GM23338 (cell line): Measurements from ENCODE around the gene ZBTB24. TPM values are rescaled to one million over a fixed set of nuclear protein-coding genes. Genes with fewer than 3 reads are reported as not detected.

Source experiments
- ATAC-seq: fragments of 200-7000 bp; cut with Tn5 transposase; 3 replicates; pipeline ENCODE4 v1.9.1; 2020
- DNase-seq: peaks from one replicate; pipeline ENCODE4 v3.0.0-alpha.2; 2015; ENCODE audit warnings: low spot score
- H2AFZ ChIP-seq: fragments of 200-600 bp; sonication (generic); 2 replicates; pipeline ENCODE4 v1.8.0; 2016; ENCODE audit warnings: antibody characterized with exemption, mild to moderate bottlenecking, moderate library complexity
- H3F3A ChIP-seq: fragments of 200-600 bp; sonication (generic); replicated peaks from 2 replicates; pipeline ENCODE4 v1.8.0; 2017; ENCODE audit warnings: antibody characterized with exemption, mixed run types, low read depth
- H3K27ac ChIP-seq: fragments of 200-600 bp; sonication (generic); 2 replicates; pipeline ENCODE4 v1.6.1; 2016; ENCODE audit warnings: low read depth
- H3K27me3 ChIP-seq: fragments of 200-600 bp; sonication (generic); 2 replicates; pipeline ENCODE4 v1.8.0; 2016; ENCODE audit warnings: mild to moderate bottlenecking, mixed run types, moderate library complexity; ENCODE audit not compliant: insufficient read depth
- H3K36me3 ChIP-seq: fragments of 200-600 bp; sonication (generic); 2 replicates; pipeline ENCODE4 v1.8.0; 2016; ENCODE audit warnings: mild to moderate bottlenecking; ENCODE audit not compliant: insufficient read depth
- H3K4me1 ChIP-seq: fragments of 200-600 bp; sonication (generic); 2 replicates; pipeline ENCODE4 v1.8.0; 2016; ENCODE audit warnings: mild to moderate bottlenecking, moderate library complexity; ENCODE audit not compliant: insufficient read depth
- H3K4me2 ChIP-seq: fragments of 200-600 bp; sonication (generic); 2 replicates; pipeline ENCODE4 v1.7.1; 2017; ENCODE audit warnings: mixed run types
- H3K4me3 ChIP-seq: fragments of 200-600 bp; sonication (generic); 2 replicates; pipeline ENCODE4 v1.6.1; 2016; ENCODE audit warnings: mixed run types
- H3K79me2 ChIP-seq: fragments of 200-600 bp; sonication (generic); replicated peaks from 2 replicates; pipeline ENCODE4 v1.8.0; 2017; ENCODE audit warnings: mild to moderate bottlenecking; ENCODE audit not compliant: insufficient read depth
- H3K9me2 ChIP-seq: fragments of 200-600 bp; sonication (generic); 2 replicates; pipeline ENCODE4 v1.8.0; 2017; ENCODE audit not compliant: insufficient read depth
- H4K20me1 ChIP-seq: fragments of 200-600 bp; sonication (generic); replicated peaks from 2 replicates; pipeline ENCODE4 v1.8.0; 2017; ENCODE audit warnings: mild to moderate bottlenecking; ENCODE audit not compliant: insufficient read depth
- H3K27ac Mint-ChIP-seq: 2 replicates; pipeline ENCODE4 v1.8.0; 2020; ENCODE audit warnings: inconsistent platforms, mild to moderate bottlenecking, moderate library complexity, mixed read lengths
- H3K27me3 Mint-ChIP-seq: 3 replicates; pipeline ENCODE4 v1.8.0; 2022; ENCODE audit warnings: low read depth, mild to moderate bottlenecking, moderate library complexity, mixed read lengths, inconsistent platforms; ENCODE audit not compliant: insufficient read depth, poor library complexity
- H3K36me3 Mint-ChIP-seq: 3 replicates; pipeline ENCODE4 v1.8.0; 2021; ENCODE audit warnings: low read depth, mild to moderate bottlenecking, inconsistent platforms, moderate library complexity, mixed read lengths
- H3K4me1 Mint-ChIP-seq: 3 replicates; pipeline ENCODE4 v1.8.0; 2020; ENCODE audit warnings: mild to moderate bottlenecking, inconsistent platforms, mixed read lengths
- H3K4me3 Mint-ChIP-seq: 3 replicates; pipeline ENCODE4 v1.8.0; 2021; ENCODE audit warnings: moderate library complexity, mild to moderate bottlenecking, inconsistent platforms, mixed read lengths
- H3K9me3 Mint-ChIP-seq: 3 replicates; pipeline ENCODE4 v1.8.0; 2020; ENCODE audit warnings: moderate library complexity, mild to moderate bottlenecking, inconsistent platforms, mixed read lengths
- CREB1 ChIP-seq: fragments of 250-450 bp; sonication (Bioruptor Pico); IDR thresholded peaks from 2 replicates; pipeline ENCODE4 v1.5.0; 2020; ENCODE audit warnings: low read depth, mild to moderate bottlenecking, moderate library complexity
- CTCF ChIP-seq, 2 experiments: fragments of 200-600 bp in 1 of 2; sonication (generic) in 1 of 2; conservative IDR thresholded peaks; 2 replicates each; pipeline versions ENCODE4 v1.5.1 to v1.6.1; 2016 to 2017; ENCODE audit warnings: antibody characterized with exemption in 2 of 2, low read depth in 2 of 2, mild to moderate bottlenecking in 2 of 2, moderate library complexity in 1 of 2
- ETS1 ChIP-seq: IDR thresholded peaks from 2 replicates; pipeline ENCODE4 v1.6.1; 2016; ENCODE audit warnings: antibody characterized with exemption
- EZH2 ChIP-seq: fragments of 200-600 bp; sonication (generic); IDR thresholded peaks from one replicate; pipeline ENCODE4 v1.8.0; 2017; ENCODE audit warnings: antibody characterized with exemption, mild to moderate bottlenecking, low read depth; ENCODE audit not compliant: unreplicated experiment
- EZH2phosphoT487 ChIP-seq: fragments of 200-600 bp; sonication (generic); IDR thresholded peaks from one replicate; pipeline ENCODE4 v1.8.1; 2018; ENCODE audit warnings: antibody characterized with exemption; ENCODE audit not compliant: unreplicated experiment
- JUNB ChIP-seq: IDR thresholded peaks from one replicate; pipeline ENCODE4 v1.6.1; 2016; ENCODE audit warnings: antibody characterized with exemption; ENCODE audit not compliant: unreplicated experiment
- NANOG ChIP-seq: IDR thresholded peaks from 2 replicates; pipeline ENCODE4 v1.6.1; 2016; ENCODE audit warnings: antibody characterized with exemption, borderline replicate concordance
- POLR2AphosphoS5 ChIP-seq: IDR thresholded peaks from 2 replicates; pipeline ENCODE4 v1.6.1; 2016; ENCODE audit warnings: antibody characterized with exemption, low read depth
- REST ChIP-seq: IDR thresholded peaks from one replicate; pipeline ENCODE4 v1.6.1; 2018; ENCODE audit warnings: antibody characterized with exemption; ENCODE audit not compliant: unreplicated experiment
- STAT1 ChIP-seq: IDR thresholded peaks from one replicate; pipeline ENCODE4 v1.6.1; 2016; ENCODE audit warnings: antibody characterized with exemption; ENCODE audit not compliant: unreplicated experiment
- ZNF114 ChIP-seq: fragments of 250-450 bp; sonication (Bioruptor Pico); IDR thresholded peaks from 2 replicates; pipeline ENCODE4 v1.5.0; 2020; ENCODE audit warnings: mild to moderate bottlenecking, moderate library complexity
- ZNF331 ChIP-seq: fragments of 250-450 bp; sonication (Bioruptor Pico); IDR thresholded peaks from 2 replicates; pipeline ENCODE4 v1.5.0; 2020; ENCODE audit warnings: low read depth, mild to moderate bottlenecking, moderate library complexity
- ZNF462 ChIP-seq: fragments of 250-450 bp; sonication (Bioruptor Pico); IDR thresholded peaks from 2 replicates; pipeline ENCODE4 v1.5.0; 2020; ENCODE audit warnings: mild to moderate bottlenecking, moderate library complexity
- polyA plus RNA-seq: library from polyadenylated mRNA; unstranded; fragments of >200 nt; fragmentation: Nextera tagmentation; extraction: Ambion mirVana; gene quantifications from 2 replicates; pipeline ENCODE4 v1.2.1, GENCODE V29; 2016
- total RNA-seq: library from RNA; depleted of rRNA; stranded (reverse); fragments of >200 nt; shearing (Covaris generic); gene quantifications from 2 replicates; pipeline ENCODE4 v1.2.3, GENCODE V29; 2014

Gene ZBTB24
- total and polyA plus RNA-seq, 2 experiments from 2014 or later = 7.9 to 22.0 TPM

- Histone ChIP-seq H3K79me2 (peaks cover 81% of the 10 kb centered on the region), H3F3A (no peaks in the 10 kb centered on the region), H3K27me3 (no peaks in the 10 kb centered on the region), H3K4me1 (peaks cover 42% of the 10 kb centered on the region), H3K4me3 (peak overlapping the region; percentile 75; the same call in 1 of the 2 replicates), H3K9me2 (no peaks in the 10 kb centered on the region), H3K4me2 (peak overlapping the region; percentile 81), H4K20me1 (peaks cover 56% of the 10 kb centered on the region), H2AFZ (no peak overlapping the region), H3K27ac (no peak overlapping the region), H3K36me3 (peaks cover 57% of the 10 kb centered on the region)
- ATAC-seq (peak; percentile 31), DNase-seq (no peak)
- peaks cover 5% of the 10 kb centered on the region for H3K27me3 Mint-ChIP-seq
- H3K27ac Mint-ChIP-seq = peak overlapping the region; percentile 76; the same call in 1 of the 2 replicates
- H3K4me1 Mint-ChIP-seq = peaks cover 40% of the 10 kb centered on the region
- TF ChIP-seq NANOG = no peak
- TF ChIP-seq ETS1 = no peak
- no peak for TF ChIP-seq ZNF331
- no peak for TF ChIP-seq JUNB
- no peak for TF ChIP-seq ZNF462 (CRISPR knock-in tag)
- no peak for TF ChIP-seq ZNF114
- TF ChIP-seq POLR2AphosphoS5 = no peak
- TF ChIP-seq STAT1 = no peak
- no peak for TF ChIP-seq CREB1 (CRISPR knock-in tag)
- no peak for TF ChIP-seq EZH2phosphoT487
- no peak for TF ChIP-seq REST
- no peak for TF ChIP-seq EZH2
- no peak for TF ChIP-seq CTCF (conservative IDR thresholded peaks at IDR 0.05; ENCODE audit: low read depth in 2 of 2)
- H3K4me3 Mint-ChIP-seq = peak overlapping the region; percentile 17; the same call in 1 of the 3 replicates
- no peaks in the 10 kb centered on the region for H3K9me3 Mint-ChIP-seq
- peaks cover 80% of the 10 kb centered on the region for H3K36me3 Mint-ChIP-seq
Observed at GRCh38 chr6:109477725-109478124, 5.3 kb downstream of the ZBTB24 start.
